ENCODE results near the gene SLC6A6. TPM values are rescaled to one million over a fixed set of nuclear protein-coding genes. Genes with fewer than 3 reads are reported as not detected.

Gene SLC6A6
- total and polyA plus RNA-seq, 2 experiments from 2014 or later: 4.6 to 10.6 TPM

- 72 to 77% methylated on average over 14 of the region's 14 CpGs for WGBS, 2 experiments (ENCODE audit: low coverage in 1 of 2, low lambda C conversion rate in 2 of 2, missing lambda C conversion rate in 2 of 2)
- Histone ChIP-seq H3K4me3 (no peak overlapping the region), H3K36me3 (ENCODE audit: low read depth) (no peaks in the 10 kb centered on the region), H3K9me2 (ENCODE audit: insufficient read depth) (no peaks in the 10 kb centered on the region), H3K4me2 (ENCODE audit: unreplicated experiment) (no peak overlapping the region), H3K4me1 (ENCODE audit: insufficient read depth) (peaks cover 10% of the 10 kb centered on the region), H3K9ac (no peak overlapping the region), H2AFZ (no peak overlapping the region), H3K27ac (no peak overlapping the region), H3K79me2 (ENCODE audit: insufficient read depth) (no peaks in the 10 kb centered on the region), H4K20me1 (ENCODE audit: insufficient read depth) (no peaks in the 10 kb centered on the region), H3K9me3 (ENCODE audit: low read depth) (no peaks in the 10 kb centered on the region), H3F3A (ENCODE audit: insufficient read depth) (no peaks in the 10 kb centered on the region), H3K27me3 (replicated peaks; ENCODE audit: insufficient read depth) (no peaks in the 10 kb centered on the region)
- no peak for DNase-seq
- TF ChIP-seq EZH2 (IDR thresholded peaks at IDR 0.05; ENCODE audit: insufficient read depth, poor library complexity, severe bottlenecking) (no peak), EZH2phosphoT487 (IDR thresholded peaks at IDR 0.05; ENCODE audit: insufficient read depth, low read depth) (no peak)
- in situ Hi-C loops (cut with MboI): no loop called here
Measured at GRCh38 chr3:14370720-14371572, 31.5 kb upstream of the SLC6A6 start.

DNA sequence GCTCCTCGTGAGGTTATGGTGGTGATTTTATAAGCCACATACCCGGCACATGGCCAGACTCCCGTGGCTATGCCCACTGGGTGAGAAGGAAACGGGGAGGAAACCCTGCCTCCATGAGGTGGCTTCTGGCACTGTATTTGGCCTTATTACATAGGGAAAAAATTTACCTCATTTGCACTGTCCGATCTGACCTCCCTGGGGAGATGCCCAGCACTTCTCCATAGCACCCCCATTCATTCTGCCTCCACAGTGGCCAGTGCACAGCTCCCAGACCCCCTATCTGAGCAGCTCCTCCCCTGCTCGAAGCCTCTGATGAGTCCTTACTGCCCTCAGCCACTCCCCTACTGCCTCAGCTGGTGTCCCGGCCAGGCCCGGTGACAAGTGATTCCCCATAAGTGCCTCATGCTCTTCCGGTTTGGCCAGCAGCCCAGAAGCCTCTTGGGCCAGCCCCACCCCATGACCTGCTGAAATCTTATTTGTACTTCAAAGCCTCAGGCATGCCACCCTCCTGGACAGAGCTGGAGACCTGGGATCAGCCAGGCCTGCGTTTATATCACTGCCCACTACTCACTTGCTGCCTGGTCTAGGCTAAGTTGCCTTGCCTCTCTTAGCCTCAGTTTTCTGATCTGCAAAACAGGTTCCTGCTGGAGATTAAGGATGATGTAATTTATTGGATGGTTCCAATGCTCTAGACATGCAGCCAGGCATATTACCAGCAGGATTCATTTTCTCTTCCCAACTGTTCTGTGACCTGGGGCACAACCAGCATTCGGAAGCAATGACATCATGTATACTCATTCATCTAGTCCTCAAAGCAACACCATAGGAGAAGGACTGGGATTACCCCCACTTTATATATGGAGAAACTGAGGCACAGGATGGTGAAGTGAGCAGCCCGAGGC is 30.6 kb upstream of the SLC6A6 start:
- Histone ChIP-seq H2AFZ (no peak overlapping the region), H3K9me2 (ENCODE audit: insufficient read depth) (no peaks in the 10 kb centered on the region), H3K36me3 (ENCODE audit: low read depth) (no peaks in the 10 kb centered on the region), H3K4me3 (no peak overlapping the region), H4K20me1 (ENCODE audit: insufficient read depth) (no peaks in the 10 kb centered on the region), H3K27ac (no peak overlapping the region), H3F3A (ENCODE audit: insufficient read depth) (no peaks in the 10 kb centered on the region), H3K27me3 (replicated peaks; ENCODE audit: insufficient read depth) (no peaks in the 10 kb centered on the region), H3K79me2 (ENCODE audit: insufficient read depth) (no peaks in the 10 kb centered on the region), H3K4me2 (ENCODE audit: unreplicated experiment) (no peak overlapping the region), H3K4me1 (ENCODE audit: insufficient read depth) (peaks cover 10% of the 10 kb centered on the region), H3K9me3 (ENCODE audit: low read depth) (no peaks in the 10 kb centered on the region), H3K9ac (no peak overlapping the region)
- in situ Hi-C loops (cut with MboI): no loop called here
- TF ChIP-seq EZH2phosphoT487 (IDR thresholded peaks at IDR 0.05; ENCODE audit: insufficient read depth, low read depth) (no peak), EZH2 (IDR thresholded peaks at IDR 0.05; ENCODE audit: insufficient read depth, poor library complexity, severe bottlenecking) (no peak)
- peak; percentile 82 for DNase-seq
- WGBS, 2 experiments (ENCODE audit: low coverage in 1 of 2, low lambda C conversion rate in 2 of 2, missing lambda C conversion rate in 2 of 2): 47 to 50% methylated on average over 12 of the region's 12 CpGs

- Histone ChIP-seq H3K4me3 (no peak overlapping the region), H3K27me3 (replicated peaks; ENCODE audit: insufficient read depth) (no peaks in the 10 kb centered on the region), H3K4me1 (ENCODE audit: insufficient read depth) (peaks cover 10% of the 10 kb centered on the region), H3K9ac (no peak overlapping the region), H3K36me3 (ENCODE audit: low read depth) (no peaks in the 10 kb centered on the region), H2AFZ (no peak overlapping the region), H3K27ac (no peak overlapping the region), H3K9me2 (ENCODE audit: insufficient read depth) (no peaks in the 10 kb centered on the region), H3K79me2 (ENCODE audit: insufficient read depth) (no peaks in the 10 kb centered on the region), H4K20me1 (ENCODE audit: insufficient read depth) (no peaks in the 10 kb centered on the region), H3K9me3 (ENCODE audit: low read depth) (no peaks in the 10 kb centered on the region), H3F3A (ENCODE audit: insufficient read depth) (no peaks in the 10 kb centered on the region), H3K4me2 (ENCODE audit: unreplicated experiment) (no peak overlapping the region)
- TF ChIP-seq EZH2phosphoT487 (IDR thresholded peaks at IDR 0.05; ENCODE audit: insufficient read depth, low read depth): no peak
- no peak for TF ChIP-seq EZH2 (IDR thresholded peaks at IDR 0.05; ENCODE audit: insufficient read depth, poor library complexity, severe bottlenecking)
- in situ Hi-C loops (cut with MboI): no loop called here
- WGBS, 2 experiments (ENCODE audit: low coverage in 1 of 2, low lambda C conversion rate in 2 of 2, missing lambda C conversion rate in 2 of 2): 73 to 80% methylated on average over 2 to 6 of the region's 6 CpGs
- no peak for DNase-seq
Measured at GRCh38 chr3:14372587-14372986, 29.8 kb upstream of the SLC6A6 start.

DNA sequence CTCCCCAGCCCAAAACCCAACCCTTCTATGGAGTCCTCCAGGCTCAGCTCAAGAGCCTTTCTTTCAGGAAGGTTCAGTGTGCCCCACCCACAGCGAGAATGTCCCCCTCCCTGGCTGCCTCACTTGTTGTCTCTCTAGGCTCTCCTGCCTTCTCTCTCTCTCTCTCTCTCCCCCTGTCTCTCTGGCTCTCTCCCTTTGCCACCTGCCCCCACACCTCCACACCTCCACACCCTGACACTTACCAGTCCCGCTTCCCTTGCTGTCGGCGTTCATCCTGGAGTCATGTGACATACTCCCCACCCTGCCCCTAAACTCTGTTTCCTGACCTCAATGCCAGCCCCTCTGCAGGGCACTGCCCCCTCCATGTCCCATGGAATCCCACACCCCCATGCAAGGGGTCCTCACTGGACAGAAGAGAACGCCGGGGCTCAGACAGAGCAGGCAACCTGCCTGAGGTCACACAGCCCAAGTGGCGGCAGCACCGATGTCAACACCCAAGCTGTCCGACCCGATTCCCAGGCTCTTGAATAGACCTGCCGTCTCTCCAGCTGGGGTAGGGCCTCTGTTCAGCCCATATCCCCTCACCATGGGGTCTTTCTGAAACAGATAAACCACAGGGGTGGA is 28.5 kb upstream of the SLC6A6 start:
- H2AFZ ChIP-seq: no peak overlapping the region
- H3K27ac ChIP-seq: no peak overlapping the region
- no peaks in the 10 kb centered on the region for H3K36me3 ChIP-seq (ENCODE audit: low read depth)
- no peaks in the 10 kb centered on the region for H4K20me1 ChIP-seq (ENCODE audit: insufficient read depth)
- WGBS, 2 experiments (ENCODE audit: low coverage in 1 of 2, low lambda C conversion rate in 2 of 2, missing lambda C conversion rate in 2 of 2): 91 to 95% methylated on average over 11 of the region's 11 CpGs
- no peaks in the 10 kb centered on the region for H3K9me3 ChIP-seq (ENCODE audit: low read depth)
- H3K4me3 ChIP-seq: no peak overlapping the region
- H3K9me2 ChIP-seq (ENCODE audit: insufficient read depth): no peaks in the 10 kb centered on the region
- H3K4me2 ChIP-seq (ENCODE audit: unreplicated experiment): no peak overlapping the region
- no peak for DNase-seq
- in situ Hi-C loops (cut with MboI): no loop called here
- H3K79me2 ChIP-seq (ENCODE audit: insufficient read depth): no peaks in the 10 kb centered on the region
- no peaks in the 10 kb centered on the region for H3F3A ChIP-seq (ENCODE audit: insufficient read depth)
- H3K27me3 ChIP-seq (replicated peaks; ENCODE audit: insufficient read depth): no peaks in the 10 kb centered on the region
- TF ChIP-seq EZH2 (IDR thresholded peaks at IDR 0.05; ENCODE audit: insufficient read depth, poor library complexity, severe bottlenecking): no peak
- TF ChIP-seq EZH2phosphoT487 (IDR thresholded peaks at IDR 0.05; ENCODE audit: insufficient read depth, low read depth): no peak
- peaks cover 10% of the 10 kb centered on the region for H3K4me1 ChIP-seq (ENCODE audit: insufficient read depth)
- H3K9ac ChIP-seq: no peak overlapping the region
